ENCODE measurements around the gene P2RX1. TPM values are rescaled to one million over a fixed set of nuclear protein-coding genes. Genes with fewer than 3 reads are reported as not detected.

The P2RX1 gene
- total and polyA plus RNA-seq, 4 donors, result 0.44 to 5.2 (median 0.64) TPM

DNA sequence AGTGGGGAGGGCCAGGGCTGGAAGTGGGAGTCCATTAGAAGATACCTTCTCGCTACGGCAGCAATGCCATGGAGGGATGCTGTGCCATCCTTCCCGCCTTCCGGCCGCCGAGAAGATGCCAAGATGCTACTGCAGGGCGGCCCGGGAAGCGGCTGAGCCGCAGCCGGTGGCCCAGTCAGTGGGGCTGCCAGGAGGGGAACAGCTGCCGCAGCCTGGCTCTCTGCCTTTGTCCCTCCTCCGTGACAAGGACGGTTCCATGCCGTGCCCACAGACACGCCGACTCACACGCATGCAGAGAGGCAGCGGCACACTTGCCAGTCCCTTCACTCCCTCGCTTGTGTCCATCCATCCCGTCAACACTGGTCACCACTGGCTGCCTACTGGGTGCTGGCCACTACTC is 50.0 kb downstream of the P2RX1 start:
- Histone ChIP-seq H3K4me1 (ENCODE audit: control insufficient read depth in 4 of 4, insufficient read depth in 4 of 4, low read length in 3 of 4) (no peaks in the 10 kb centered on the region), H3K27me3 (ENCODE audit: control insufficient read depth in 4 of 4, insufficient read depth in 4 of 4, low read length in 3 of 4) (no peaks in the 10 kb centered on the region), H3K4me3 (ENCODE audit: low read depth in 1 of 3, low read length in 3 of 3) (no peak overlapping the region), H3K9me3 (ENCODE audit: control insufficient read depth in 4 of 4, low read length in 3 of 4) (no peaks in the 10 kb centered on the region), H3K27ac (ENCODE audit: low read depth in 1 of 2, low read length in 2 of 2) (no peak overlapping the region), H3K9ac (ENCODE audit: low read depth in 1 of 2, low read length in 2 of 2) (no peak overlapping the region), H3K36me3 (ENCODE audit: control insufficient read depth in 4 of 4, insufficient read depth in 3 of 4, low read depth in 1 of 4, low read length in 3 of 4) (no peaks in the 10 kb centered on the region)
- TF ChIP-seq NR2F2 (IDR thresholded peaks at IDR 0.05) (no peak), GABPA (IDR thresholded peaks at IDR 0.05 in 1 of 2, conservative IDR thresholded peaks at IDR 0.05 in 1 of 2) (no peak), EGR1 (IDR thresholded peaks at IDR 0.05; ENCODE audit: low read depth in 2 of 2) (no peak), YY1 (IDR thresholded peaks at IDR 0.05) (no peak), RAD21 (IDR thresholded peaks at IDR 0.05) (no peak), RXRA (IDR thresholded peaks at IDR 0.05) (no peak), FOXA1 (IDR thresholded peaks at IDR 0.05) (no peak), REST (IDR thresholded peaks at IDR 0.05) (no peak), JUND (IDR thresholded peaks at IDR 0.05) (no peak), HNF4G (IDR thresholded peaks at IDR 0.05) (no peak), FOXA2 (IDR thresholded peaks at IDR 0.05) (no peak)
- TF ChIP-seq, protein P1, sequence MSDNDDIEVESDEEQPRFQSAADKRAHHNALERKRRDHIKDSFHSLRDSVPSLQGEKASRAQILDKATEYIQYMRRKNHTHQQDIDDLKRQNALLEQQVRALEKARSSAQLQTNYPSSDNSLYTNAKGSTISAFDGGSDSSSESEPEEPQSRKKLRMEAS (IDR thresholded peaks at IDR 0.05), result no peak
- TF ChIP-seq, protein P2, sequence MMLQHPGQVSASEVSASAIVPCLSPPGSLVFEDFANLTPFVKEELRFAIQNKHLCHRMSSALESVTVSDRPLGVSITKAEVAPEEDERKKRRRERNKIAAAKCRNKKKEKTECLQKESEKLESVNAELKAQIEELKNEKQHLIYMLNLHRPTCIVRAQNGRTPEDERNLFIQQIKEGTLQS (IDR thresholded peaks at IDR 0.05), result no peak
- no peak for DNase-seq (ENCODE audit: low spot score)
- WGBS, result 94% methylated on average over 21 of the region's 21 CpGs

GRCh38 chr17:3865176-3865575 is 51.1 kb downstream of the P2RX1 start:
- WGBS, result 78% methylated on average over 8 of the region's 8 CpGs
- no peak for TF ChIP-seq TAF1 (conservative IDR thresholded peaks at IDR 0.05)
- TF ChIP-seq ZBTB33 (IDR thresholded peaks at IDR 0.05), result no peak
- TF ChIP-seq, protein P1 (IDR thresholded peaks at IDR 0.05), result no peak
- no peak for TF ChIP-seq FOXA1 (IDR thresholded peaks at IDR 0.05)
- TF ChIP-seq FOXA2 (IDR thresholded peaks at IDR 0.05), result no peak
- no peak for TF ChIP-seq REST (IDR thresholded peaks at IDR 0.05)
- TF ChIP-seq, protein P2 (IDR thresholded peaks at IDR 0.05), result no peak
- no peak for TF ChIP-seq RAD21 (IDR thresholded peaks at IDR 0.05)
- no peak overlapping the region for H3K27ac ChIP-seq (ENCODE audit: low read depth in 1 of 2, low read length in 2 of 2)
- H3K27me3 ChIP-seq (ENCODE audit: control insufficient read depth in 4 of 4, insufficient read depth in 4 of 4, low read length in 3 of 4), result no peaks in the 10 kb centered on the region
- no peaks in the 10 kb centered on the region for H3K9me3 ChIP-seq (ENCODE audit: control insufficient read depth in 4 of 4, low read length in 3 of 4)
- H3K4me3 ChIP-seq (ENCODE audit: low read depth in 1 of 3, low read length in 3 of 3), result no peak overlapping the region
- no peak for DNase-seq (ENCODE audit: low spot score)
- H3K4me1 ChIP-seq (ENCODE audit: control insufficient read depth in 4 of 4, insufficient read depth in 4 of 4, low read length in 3 of 4), result no peaks in the 10 kb centered on the region
- no peaks in the 10 kb centered on the region for H3K36me3 ChIP-seq (ENCODE audit: control insufficient read depth in 4 of 4, insufficient read depth in 3 of 4, low read depth in 1 of 4, low read length in 3 of 4)
- no peak overlapping the region for H3K9ac ChIP-seq (ENCODE audit: low read depth in 1 of 2, low read length in 2 of 2)
